ENCODE measurements around the gene VAC14.

VAC14 gene

GRCh38 chr16:70695331-70696070 is 105.5 kb downstream of the VAC14 start:
- H3K4me3 ChIP-seq (ENCODE audit: low read depth, low read length) = no peak overlapping the region
- TF ChIP-seq, protein P1, sequence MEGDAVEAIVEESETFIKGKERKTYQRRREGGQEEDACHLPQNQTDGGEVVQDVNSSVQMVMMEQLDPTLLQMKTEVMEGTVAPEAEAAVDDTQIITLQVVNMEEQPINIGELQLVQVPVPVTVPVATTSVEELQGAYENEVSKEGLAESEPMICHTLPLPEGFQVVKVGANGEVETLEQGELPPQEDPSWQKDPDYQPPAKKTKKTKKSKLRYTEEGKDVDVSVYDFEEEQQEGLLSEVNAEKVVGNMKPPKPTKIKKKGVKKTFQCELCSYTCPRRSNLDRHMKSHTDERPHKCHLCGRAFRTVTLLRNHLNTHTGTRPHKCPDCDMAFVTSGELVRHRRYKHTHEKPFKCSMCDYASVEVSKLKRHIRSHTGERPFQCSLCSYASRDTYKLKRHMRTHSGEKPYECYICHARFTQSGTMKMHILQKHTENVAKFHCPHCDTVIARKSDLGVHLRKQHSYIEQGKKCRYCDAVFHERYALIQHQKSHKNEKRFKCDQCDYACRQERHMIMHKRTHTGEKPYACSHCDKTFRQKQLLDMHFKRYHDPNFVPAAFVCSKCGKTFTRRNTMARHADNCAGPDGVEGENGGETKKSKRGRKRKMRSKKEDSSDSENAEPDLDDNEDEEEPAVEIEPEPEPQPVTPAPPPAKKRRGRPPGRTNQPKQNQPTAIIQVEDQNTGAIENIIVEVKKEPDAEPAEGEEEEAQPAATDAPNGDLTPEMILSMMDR (IDR thresholded peaks at IDR 0.05; ENCODE audit: borderline replicate concordance, insufficient read depth, low read depth, low read length) = no peak

DNA sequence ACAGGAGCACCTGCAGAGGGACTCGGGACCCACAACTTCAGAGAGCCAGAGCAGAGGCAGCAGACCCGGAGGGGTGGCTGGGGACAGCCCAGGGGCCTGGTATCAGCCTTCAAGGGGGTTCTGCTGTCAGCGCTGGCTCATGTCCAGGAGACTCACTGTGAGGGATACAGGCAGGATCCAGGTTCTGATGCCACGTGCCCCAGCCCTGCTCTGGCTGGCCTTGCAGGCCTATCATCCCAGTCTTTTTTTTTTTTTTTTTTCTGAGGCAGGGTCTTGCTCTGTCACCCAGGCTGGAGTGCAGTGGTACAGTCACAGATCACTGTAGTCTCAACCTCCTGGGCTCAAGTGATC is 106.1 kb downstream of the VAC14 start:
- TF ChIP-seq, protein P1 (IDR thresholded peaks at IDR 0.05; ENCODE audit: borderline replicate concordance, insufficient read depth, low read depth, low read length) = no peak
- no peak overlapping the region for H3K4me3 ChIP-seq (ENCODE audit: low read depth, low read length)

GRCh38 chr16:70694088-70694867 is 106.7 kb downstream of the VAC14 start:
- no peak overlapping the region for H3K4me3 ChIP-seq (ENCODE audit: low read depth, low read length)
- TF ChIP-seq, protein P1 (IDR thresholded peaks at IDR 0.05; ENCODE audit: borderline replicate concordance, insufficient read depth, low read depth, low read length) = no peak

DNA sequence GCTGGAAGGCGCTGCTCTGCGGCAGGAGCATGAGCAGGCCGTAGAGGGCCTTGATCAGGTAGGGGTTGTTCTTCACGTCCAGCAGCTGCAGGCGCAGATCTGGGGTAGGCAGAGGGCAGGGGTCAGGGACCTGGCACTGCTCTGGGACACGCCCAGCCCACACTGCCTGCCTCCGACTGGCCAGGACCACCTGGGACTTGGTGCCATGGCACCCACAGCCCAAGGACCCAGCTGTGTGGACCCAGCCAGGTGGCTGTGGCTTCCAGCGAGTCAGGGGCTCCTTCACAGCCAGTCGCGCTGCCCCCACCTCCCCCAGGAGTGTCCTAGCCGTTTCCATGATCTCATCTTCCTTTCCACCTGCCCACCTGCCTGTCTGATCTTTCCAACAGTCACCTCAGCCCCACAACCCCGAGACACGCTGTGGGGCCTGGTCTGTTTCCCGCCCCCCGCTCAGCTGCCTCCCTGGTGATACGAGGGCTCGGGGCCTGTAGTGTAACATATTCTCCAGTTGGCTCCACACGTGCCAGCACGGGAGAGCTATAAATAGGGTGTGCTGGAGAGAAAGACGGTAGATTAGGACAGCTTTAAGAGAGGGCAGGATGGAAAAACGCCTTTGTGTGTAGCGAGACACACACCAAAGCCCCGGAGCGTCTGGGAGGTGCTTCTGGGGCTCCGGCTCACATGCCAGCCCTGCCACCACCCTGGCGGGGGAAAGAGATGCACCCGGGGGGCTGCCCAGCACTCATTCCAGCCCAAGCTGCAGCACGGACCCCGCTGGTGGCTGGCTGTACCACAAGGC is 107.9 kb downstream of the VAC14 start:
- H3K4me3 ChIP-seq (ENCODE audit: low read depth, low read length) = no peak overlapping the region
- TF ChIP-seq, protein P1 (IDR thresholded peaks at IDR 0.05; ENCODE audit: borderline replicate concordance, insufficient read depth, low read depth, low read length) = no peak

DNA sequence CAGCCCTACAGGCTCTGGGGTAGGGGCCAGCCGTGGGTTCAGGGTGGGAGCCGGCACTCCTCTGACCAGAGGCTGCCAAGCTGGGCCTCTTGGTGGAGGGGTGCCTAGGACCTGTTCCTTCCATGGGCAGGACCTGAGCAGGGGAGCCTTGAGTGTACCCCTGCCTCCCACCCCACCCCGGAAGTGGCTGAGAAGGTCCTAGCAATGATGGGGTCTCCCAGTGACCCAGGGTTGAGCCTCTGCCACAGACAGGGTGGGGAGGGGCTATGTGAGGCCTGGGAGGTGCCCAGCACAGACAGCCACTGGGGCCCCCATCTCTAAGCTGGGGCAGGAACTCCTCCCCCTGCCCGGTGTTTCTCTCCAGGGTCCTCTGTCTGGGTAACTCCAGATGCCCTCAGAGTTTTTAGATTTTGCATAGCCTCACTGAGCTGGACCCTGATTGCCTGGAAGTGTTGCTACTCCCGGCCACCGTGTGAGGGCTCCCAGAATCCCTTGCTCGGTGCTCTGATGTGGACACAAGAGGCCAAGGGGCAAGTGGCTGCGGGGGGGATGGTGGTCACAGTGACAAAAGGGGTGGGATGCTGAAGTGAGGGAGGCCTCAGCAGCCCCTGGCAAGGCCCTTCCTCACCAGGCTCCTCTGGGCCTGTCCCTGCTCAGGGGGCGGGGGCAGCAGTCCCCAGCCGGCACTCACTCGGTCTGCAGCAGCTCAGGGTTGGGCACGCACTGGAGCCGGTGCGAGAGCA is 108.7 kb downstream of the VAC14 start:
- TF ChIP-seq, protein P1 (IDR thresholded peaks at IDR 0.05; ENCODE audit: borderline replicate concordance, insufficient read depth, low read depth, low read length) = no peak
- no peak overlapping the region for H3K4me3 ChIP-seq (ENCODE audit: low read depth, low read length)

DNA sequence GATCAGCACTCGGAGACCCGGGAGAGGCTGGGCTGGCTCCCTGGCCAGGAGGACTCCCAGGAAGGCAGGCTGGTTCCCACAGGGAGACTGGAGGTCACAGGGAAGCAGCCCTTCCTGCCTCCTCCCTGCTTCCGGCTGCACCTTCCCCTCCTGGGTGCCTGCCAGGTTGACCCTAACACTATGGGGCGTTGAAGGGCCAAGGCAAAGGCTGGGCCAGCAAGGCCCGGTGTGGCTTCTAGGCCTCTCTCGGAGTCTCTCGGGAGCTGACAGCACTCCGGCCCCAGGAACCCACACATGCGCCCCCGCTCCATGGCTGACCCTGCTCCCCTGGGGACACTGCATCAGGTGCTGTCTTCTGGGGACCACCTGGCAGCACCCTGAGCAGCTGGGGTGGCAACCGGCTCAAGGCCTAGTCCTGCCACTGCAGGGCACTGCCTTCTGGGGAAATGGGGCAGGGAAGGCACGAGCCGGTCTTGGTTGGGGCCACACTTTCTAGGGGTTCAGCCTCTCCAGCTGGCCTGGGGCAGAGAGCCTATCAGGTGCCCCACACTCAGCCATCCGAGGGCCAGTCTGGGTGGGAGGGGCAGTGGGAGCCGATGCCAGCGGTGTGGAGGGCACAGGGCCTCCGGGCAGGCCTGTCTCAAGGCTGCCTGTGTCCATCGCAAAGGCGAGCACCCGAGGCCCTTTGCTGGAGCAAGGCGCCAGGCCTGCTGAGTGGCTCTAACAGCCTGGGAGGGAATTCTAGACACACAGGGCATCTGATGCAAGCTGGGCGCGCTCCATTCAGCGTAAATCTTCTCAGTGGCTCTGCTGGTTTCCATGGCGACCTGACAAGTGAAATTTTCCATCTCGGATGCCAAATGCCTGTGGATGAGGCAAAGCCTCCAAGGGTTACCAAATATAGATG is 109.5 kb downstream of the VAC14 start:
- TF ChIP-seq, protein P1 (IDR thresholded peaks at IDR 0.05; ENCODE audit: borderline replicate concordance, insufficient read depth, low read depth, low read length) = no peak
- no peak overlapping the region for H3K4me3 ChIP-seq (ENCODE audit: low read depth, low read length)

All from GM12875 (cell line).